ENCODE data around the gene CEACAM16. TPM values are rescaled to one million over a fixed set of nuclear protein-coding genes. Genes with fewer than 3 reads are reported as not detected.

The CEACAM16 gene
- polyA plus RNA-seq, 1 donor from 2014 or later: not detected

GRCh38 chr19:44692379-44692721 lies 6.6 kb upstream of the CEACAM16 start:
- Histone ChIP-seq H3K27ac (ENCODE audit: low read length) (no peak overlapping the region), H3K36me3 (ENCODE audit: insufficient read depth, low read length) (no peaks in the 10 kb centered on the region), H3K79me2 (replicated peaks; ENCODE audit: insufficient read depth, low read length) (no peaks in the 10 kb centered on the region), H3K27me3 (ENCODE audit: insufficient read depth, low read depth, low read length) (no peaks in the 10 kb centered on the region), H4K20me1 (ENCODE audit: insufficient read depth) (no peaks in the 10 kb centered on the region), H2AFZ (ENCODE audit: low read depth, low read length) (no peak overlapping the region), H3K4me3 (ENCODE audit: low read length) (no peak overlapping the region), H3K9ac (ENCODE audit: low read length) (no peak overlapping the region), H3K9me3 (ENCODE audit: low read length) (no peaks in the 10 kb centered on the region), H3F3A (ENCODE audit: insufficient read depth, low read length, poor library complexity, severe bottlenecking) (no peaks in the 10 kb centered on the region), H3K9me2 (ENCODE audit: insufficient read depth, low read length) (no peaks in the 10 kb centered on the region), H3K4me2 (ENCODE audit: low read length) (no peak overlapping the region)
- TF ChIP-seq MXI1 (conservative IDR thresholded peaks at IDR 0.05; ENCODE audit: poor library complexity, severe bottlenecking) (no peak), RAD21 (conservative IDR thresholded peaks at IDR 0.05) (no peak), CTCF (IDR thresholded peaks at IDR 0.05; ENCODE audit: poor library complexity, severe bottlenecking) (no peak), POLR2AphosphoS5 (IDR thresholded peaks at IDR 0.05) (no peak), SMC3 (conservative IDR thresholded peaks at IDR 0.05; ENCODE audit: poor library complexity) (no peak), EP300 (conservative IDR thresholded peaks at IDR 0.05; ENCODE audit: poor library complexity, severe bottlenecking) (no peak), EZH2 (IDR thresholded peaks at IDR 0.05; ENCODE audit: borderline replicate concordance, insufficient read depth, low read length, poor library complexity, severe bottlenecking) (no peak)

- H3K27me3 ChIP-seq (ENCODE audit: insufficient read depth, low read depth, low read length): no peaks in the 10 kb centered on the region
Observed at GRCh38 chr19:44694184-44694579, 4.8 kb upstream of the CEACAM16 start.

More at GRCh38 chr19:44694184-44694579, 4.8 kb upstream of the CEACAM16 start:
- Histone ChIP-seq H3K9me3 (ENCODE audit: low read length) (no peaks in the 10 kb centered on the region), H3K4me3 (ENCODE audit: low read length) (no peak overlapping the region), H3K79me2 (replicated peaks; ENCODE audit: insufficient read depth, low read length) (no peaks in the 10 kb centered on the region), H3K27ac (ENCODE audit: low read length) (no peak overlapping the region), H3K9ac (ENCODE audit: low read length) (no peak overlapping the region), H3K9me2 (ENCODE audit: insufficient read depth, low read length) (no peaks in the 10 kb centered on the region), H4K20me1 (ENCODE audit: insufficient read depth) (no peaks in the 10 kb centered on the region), H3K4me2 (ENCODE audit: low read length) (no peak overlapping the region), H3K36me3 (ENCODE audit: insufficient read depth, low read length) (no peaks in the 10 kb centered on the region), H2AFZ (ENCODE audit: low read depth, low read length) (no peak overlapping the region), H3F3A (ENCODE audit: insufficient read depth, low read length, poor library complexity, severe bottlenecking) (no peaks in the 10 kb centered on the region)
- TF ChIP-seq SMC3 (conservative IDR thresholded peaks at IDR 0.05; ENCODE audit: poor library complexity): no peak
- no peak for TF ChIP-seq RAD21 (conservative IDR thresholded peaks at IDR 0.05)
- no peak for TF ChIP-seq EP300 (conservative IDR thresholded peaks at IDR 0.05; ENCODE audit: poor library complexity, severe bottlenecking)
- TF ChIP-seq CTCF (IDR thresholded peaks at IDR 0.05; ENCODE audit: poor library complexity, severe bottlenecking): no peak
- TF ChIP-seq EZH2 (IDR thresholded peaks at IDR 0.05; ENCODE audit: borderline replicate concordance, insufficient read depth, low read length, poor library complexity, severe bottlenecking): no peak
